Measurements from ENCODE around the gene TRIL. TPM values are rescaled to one million over a fixed set of nuclear protein-coding genes. Genes with fewer than 3 reads are reported as not detected.

Gene TRIL
- total RNA-seq, 1 donor from 2014 or later: 6.5 TPM

DNA sequence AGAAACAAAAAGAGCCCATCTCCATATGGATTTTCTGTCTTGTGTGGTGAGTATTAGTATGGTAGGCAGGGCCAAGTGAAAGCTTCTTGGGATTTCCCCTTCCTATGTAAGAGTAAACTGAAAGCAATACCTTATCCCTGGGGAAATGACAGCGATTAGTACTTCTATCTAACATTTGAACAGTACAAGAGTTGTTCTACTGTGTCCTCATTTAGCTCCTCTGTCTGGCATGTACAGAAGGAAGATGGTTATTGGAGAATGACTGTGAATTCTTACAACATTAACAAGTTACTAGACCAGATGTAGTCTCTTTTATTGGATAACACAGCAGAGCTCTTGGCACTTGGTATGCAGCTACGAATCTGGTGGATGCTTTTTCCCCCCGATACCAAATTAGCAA lies 17.9 kb upstream of the TRIL start:
- ATAC-seq (no peak), DNase-seq (no peak)
- peaks cover 16% of the 10 kb centered on the region for H3K9me3 ChIP-seq
- intact Hi-C loops (cut with DNase I): no loop called here
- no peak for TF ChIP-seq CTCF (IDR thresholded peaks at IDR 0.05)
- no peak overlapping the region for H3K4me3 ChIP-seq
- H3K36me3 ChIP-seq: no peaks in the 10 kb centered on the region
- no peak overlapping the region for H3K27ac ChIP-seq
- peaks cover 5% of the 10 kb centered on the region for H3K4me1 ChIP-seq
- no peaks in the 10 kb centered on the region for H3K27me3 ChIP-seq

DNA sequence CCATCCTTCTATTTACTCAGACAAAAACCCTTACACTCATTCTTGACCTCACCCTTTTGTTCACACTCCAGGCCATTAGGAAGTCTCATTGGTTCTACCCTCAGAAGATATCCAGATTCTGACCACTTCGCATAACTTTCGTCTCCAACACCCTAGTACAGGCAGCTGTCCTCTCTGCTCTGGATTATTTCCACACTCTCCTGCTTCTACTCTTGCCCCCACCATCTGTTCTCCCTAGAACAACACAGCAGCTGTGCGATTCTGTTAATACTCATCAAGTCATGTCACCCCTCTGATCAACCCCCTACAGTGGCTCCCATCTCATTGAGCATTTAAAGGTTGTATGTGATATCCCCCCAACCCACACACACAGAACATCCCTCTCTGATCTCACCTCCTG lies 15.5 kb upstream of the TRIL start:
- DNase-seq (no peak), ATAC-seq (no peak)
- H3K9me3 ChIP-seq: peaks cover 25% of the 10 kb centered on the region
- intact Hi-C loops (cut with DNase I): no loop called here
- no peak overlapping the region for H3K27ac ChIP-seq
- H3K27me3 ChIP-seq: no peaks in the 10 kb centered on the region
- no peaks in the 10 kb centered on the region for H3K4me1 ChIP-seq
- H3K36me3 ChIP-seq: no peaks in the 10 kb centered on the region
- no peak overlapping the region for H3K4me3 ChIP-seq
- no peak for TF ChIP-seq CTCF (IDR thresholded peaks at IDR 0.05)

- intact Hi-C loops (cut with DNase I): no loop called here
- ATAC-seq (no peak), DNase-seq (no peak)
- no peak overlapping the region for H3K27ac ChIP-seq
- peaks cover 11% of the 10 kb centered on the region for H3K4me1 ChIP-seq
- H3K4me3 ChIP-seq: no peak overlapping the region
- no peak for TF ChIP-seq CTCF (IDR thresholded peaks at IDR 0.05)
- no peaks in the 10 kb centered on the region for H3K9me3 ChIP-seq
- no peaks in the 10 kb centered on the region for H3K27me3 ChIP-seq
- no peaks in the 10 kb centered on the region for H3K36me3 ChIP-seq
Observed at GRCh38 chr7:28964056-28964455, 5.9 kb upstream of the TRIL start.

GRCh38 chr7:28961972-28962371 lies 3.8 kb upstream of the TRIL start:
- ATAC-seq (peak; percentile 8), DNase-seq (no peak)
- Histone ChIP-seq H3K36me3 (no peaks in the 10 kb centered on the region), H3K4me3 (no peak overlapping the region), H3K9me3 (no peaks in the 10 kb centered on the region), H3K27ac (no peak overlapping the region), H3K4me1 (peaks cover 32% of the 10 kb centered on the region), H3K27me3 (peaks cover 9% of the 10 kb centered on the region)
- intact Hi-C loops (cut with DNase I): no loop called here
- TF ChIP-seq CTCF (IDR thresholded peaks at IDR 0.05): no peak

DNA sequence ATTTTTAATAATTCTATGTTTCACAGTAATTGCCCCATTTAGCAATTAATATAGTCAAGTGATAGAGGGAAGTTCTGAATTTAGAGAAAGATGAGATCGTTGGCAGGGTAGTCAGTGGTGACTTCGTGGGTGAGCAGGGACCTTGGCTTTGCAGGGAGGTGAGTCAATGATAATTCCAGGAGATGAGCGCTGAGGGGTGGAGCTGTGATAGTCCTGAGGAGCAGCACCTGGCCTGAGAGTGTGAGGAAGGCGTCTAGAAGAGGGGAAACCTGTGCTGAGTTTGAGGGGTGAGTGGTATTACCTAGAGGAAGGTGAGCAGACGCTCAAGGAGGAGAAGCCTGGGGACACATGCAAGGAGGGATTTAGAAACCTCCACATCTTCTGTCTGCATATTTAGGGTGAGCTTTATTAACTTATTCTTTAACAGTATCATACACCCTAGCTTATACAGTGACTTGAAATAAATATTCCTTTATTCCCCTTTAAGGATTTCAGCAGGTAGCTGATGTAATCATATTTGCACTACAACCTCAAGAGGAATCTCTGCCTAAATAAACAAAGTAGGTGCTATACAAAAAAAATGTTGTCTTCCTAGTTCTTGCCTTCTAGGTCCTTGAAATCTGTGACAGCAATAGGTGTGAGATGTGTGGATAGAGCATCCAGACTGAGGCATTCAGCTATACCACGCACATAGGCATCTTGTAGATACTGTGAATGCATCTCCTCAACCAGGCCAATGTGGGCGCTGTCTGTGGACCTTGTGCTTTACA lies 2.1 kb upstream of the TRIL start:
- Histone ChIP-seq H3K9me3 (no peaks in the 10 kb centered on the region), H3K4me1 (peaks cover 46% of the 10 kb centered on the region), H3K4me3 (no peak overlapping the region), H3K27me3 (peaks cover 20% of the 10 kb centered on the region), H3K27ac (no peak overlapping the region), H3K36me3 (no peaks in the 10 kb centered on the region)
- DNase-seq (no peak), ATAC-seq (no peak)
- TF ChIP-seq CTCF (IDR thresholded peaks at IDR 0.05): no peak
- intact Hi-C loops (cut with DNase I): no loop called here
